HG02588 (cell line): ENCODE data around the gene ST7.
"Not testable (repeated sequence)": the region's sequence is repeated elsewhere in the genome, so short reads cannot be mapped to it uniquely, and the experiment has no call there.

ENCODE experiments used
- ATAC-seq: cut with Tn5 transposase; IDR thresholded peaks from one replicate; pipeline ENCODE4 v1.9.1; 2021; ENCODE audit warnings: mild to moderate bottlenecking, moderate library complexity; ENCODE audit not compliant: unreplicated experiment

The ST7 gene

DNA sequence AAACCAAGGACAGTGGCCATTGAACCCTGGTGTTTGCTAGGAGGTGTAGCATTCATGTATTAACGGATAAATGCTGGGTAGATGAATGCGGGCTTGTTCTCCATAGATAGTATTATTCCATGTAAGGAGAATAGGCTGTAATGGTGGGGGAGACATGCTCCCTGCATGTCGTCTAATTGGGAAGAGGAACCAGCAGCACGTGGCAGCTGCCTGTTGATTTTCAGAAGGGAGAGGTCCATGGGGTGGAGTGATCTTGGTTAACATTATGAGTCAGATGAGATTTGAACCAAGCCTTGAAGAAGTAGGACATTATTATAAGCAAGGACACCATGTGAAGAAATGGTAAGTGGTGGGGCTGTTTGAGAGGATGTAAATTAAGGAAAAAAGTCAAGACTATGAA is 257.1 kb downstream of the ST7 start:
- no peak for ATAC-seq

DNA sequence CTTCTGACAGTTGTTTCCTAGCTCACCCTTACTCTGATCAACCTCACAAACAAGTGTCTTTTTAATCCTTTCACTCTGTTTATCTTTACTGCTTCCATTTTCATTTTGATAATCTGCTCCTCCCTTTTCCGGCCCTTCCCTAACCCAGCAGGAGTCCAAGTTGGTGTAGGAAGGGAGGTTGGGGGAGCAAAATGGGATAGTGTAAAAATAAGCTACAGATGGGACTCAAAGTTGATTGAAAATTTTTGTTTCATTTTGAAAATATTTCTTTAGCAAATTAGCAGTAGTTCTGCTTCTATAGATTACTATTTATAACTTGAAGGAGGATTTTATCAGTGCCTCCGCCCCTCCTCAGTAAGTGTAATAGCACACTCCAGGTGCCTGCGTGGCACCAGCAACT is 257.6 kb downstream of the ST7 start:
- no peak for ATAC-seq

DNA sequence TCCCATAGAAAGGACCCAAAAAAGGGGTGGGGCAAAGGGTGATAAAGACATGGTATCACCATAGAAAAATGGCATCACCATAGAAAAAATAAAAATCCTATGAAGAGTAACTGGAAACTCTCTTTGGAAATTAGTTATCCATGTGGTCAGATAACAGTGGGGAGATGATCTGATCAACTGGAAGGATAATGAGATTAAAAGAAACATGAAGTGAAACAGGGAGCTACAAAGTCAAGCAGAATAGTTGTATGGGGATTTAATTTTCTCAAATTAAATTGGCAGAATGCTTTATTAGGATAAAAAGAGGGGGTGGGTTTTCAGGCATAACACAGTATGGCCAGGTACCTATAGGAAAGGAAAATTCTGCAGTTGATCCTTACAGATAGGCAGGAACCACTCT is 258.3 kb downstream of the ST7 start:
- no peak for ATAC-seq

DNA sequence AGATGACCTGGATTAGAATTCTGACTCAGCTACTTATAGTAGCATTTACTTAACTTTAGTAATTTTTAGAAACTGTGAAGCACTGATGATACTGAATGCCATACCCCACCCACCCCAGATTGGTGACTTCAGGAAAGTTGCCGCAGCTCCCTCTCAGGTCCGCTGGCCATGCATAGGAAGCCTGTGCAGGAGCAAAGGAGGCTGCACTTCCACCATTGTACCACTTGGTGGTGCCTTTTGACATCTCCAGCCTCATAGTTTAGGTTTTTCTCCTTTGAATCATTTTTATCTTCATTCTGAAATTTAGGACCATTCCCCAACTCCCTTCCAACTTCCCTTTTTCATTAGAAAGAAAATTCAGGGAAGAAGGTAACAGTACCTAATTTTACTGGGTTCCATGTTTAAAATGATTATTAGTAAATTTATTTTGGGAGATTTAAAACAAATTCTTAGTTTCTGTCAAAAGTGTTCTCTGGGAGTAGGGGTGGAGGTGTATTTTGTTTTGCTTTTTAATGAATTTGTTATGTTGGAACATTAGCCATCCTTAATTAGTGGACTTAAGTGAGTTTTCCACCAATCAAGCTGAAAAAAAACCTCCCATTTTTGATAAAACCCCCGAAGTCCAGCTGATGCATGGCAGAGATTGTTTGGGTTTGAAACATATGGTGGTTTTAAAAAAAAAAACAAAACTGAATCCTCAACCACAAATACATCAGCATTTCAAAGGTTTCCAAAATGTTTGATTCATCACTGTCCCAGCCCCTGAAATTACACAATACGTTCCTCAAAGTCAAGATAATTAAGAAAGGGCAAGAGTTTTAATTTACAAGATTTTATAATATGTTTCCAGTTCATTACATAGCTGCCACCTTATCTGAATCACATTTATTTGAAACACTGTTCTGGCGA is 259.9 kb downstream of the ST7 start:
- ATAC-seq, result peak; percentile 81

DNA sequence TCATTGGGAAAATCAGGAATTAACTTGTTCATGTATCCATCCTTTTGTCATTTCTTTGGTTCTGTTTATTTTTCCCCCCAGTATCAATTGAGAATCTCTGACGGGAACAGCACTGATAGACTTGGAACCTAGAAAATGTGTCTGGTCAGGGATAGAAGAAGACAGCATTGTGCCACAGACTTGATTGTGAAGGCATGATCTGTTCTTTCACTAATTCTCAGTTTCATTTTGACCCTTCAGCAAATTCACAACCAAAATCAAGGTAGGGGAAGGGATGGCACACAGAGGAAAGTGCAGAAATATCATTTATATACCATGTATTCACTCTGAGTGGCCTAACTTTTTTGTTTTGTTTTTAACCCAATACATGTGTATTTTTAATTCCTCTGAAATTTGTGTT is 262.7 kb downstream of the ST7 start:
- no peak for ATAC-seq

DNA sequence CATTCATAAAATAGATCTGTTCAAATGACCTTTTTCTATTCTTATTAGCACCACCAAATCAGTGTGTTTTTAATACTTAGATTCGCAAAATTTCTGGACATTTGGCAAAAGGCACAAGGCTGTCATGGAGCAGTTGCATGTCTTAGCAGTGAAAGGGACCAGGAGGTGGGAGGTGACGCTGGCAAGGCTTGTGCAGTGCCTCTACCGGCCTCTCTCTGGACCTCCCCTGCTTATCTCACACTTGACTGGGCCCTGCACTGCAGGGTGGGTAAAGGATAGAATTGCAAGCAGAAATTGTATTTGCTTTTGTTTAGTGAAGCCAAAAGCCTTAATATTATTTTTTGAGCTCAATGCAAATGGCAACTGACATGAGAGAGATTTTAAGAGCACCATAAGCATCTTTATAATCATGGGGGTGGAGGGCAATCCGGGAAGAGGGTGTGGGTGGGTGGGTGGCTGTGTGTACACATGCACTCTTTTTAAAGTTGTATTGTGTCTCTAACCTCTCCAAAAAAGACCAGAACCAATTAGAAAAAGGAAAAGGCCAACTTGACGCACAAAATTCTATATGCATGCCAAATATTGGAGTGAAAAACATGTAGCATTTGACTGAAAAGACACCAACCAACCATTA is 263.3 kb downstream of the ST7 start:
- ATAC-seq, result no peak

DNA sequence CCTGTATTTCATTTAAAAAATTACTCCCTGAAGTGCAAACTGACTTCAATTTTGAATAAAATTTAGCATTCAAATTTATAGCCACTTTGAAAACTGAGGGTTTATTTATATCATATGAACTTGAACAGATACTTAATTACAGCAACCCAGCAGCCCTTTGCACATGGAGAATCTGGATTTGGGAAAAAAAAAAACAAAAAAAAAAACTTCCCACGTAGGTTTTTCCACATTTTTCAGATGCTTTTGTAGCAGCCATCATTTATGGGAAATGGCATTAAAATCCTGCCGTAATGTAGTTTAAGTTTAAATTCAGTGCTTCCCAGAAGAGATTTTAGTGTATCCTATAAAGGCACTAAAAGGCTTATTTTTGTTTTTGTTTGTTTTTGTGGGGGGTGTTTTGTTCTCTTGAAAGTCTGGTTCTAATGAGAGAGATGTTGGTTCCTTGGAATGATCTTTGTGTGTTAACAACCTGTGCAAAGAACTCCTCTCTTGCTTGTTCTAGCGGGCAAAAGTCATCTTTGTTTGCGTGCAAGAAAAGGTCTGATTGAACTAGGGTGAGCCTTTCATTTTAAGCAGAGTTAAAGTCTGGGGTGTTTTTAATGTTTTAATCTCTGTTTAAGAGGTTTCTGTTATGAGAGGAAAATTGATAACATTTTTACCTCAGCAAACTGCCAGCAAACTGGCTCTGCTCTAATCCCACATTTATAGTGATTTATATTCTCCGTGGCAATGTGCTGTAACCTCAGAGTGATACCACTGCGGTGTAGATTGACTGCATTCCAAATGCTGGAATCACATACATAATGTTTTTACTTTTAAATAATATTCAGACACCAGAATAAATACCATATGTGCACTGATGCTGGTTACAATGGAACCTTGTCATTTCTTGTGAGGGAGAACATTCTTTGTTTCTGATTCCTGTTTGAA is 264.1 kb downstream of the ST7 start:
- no peak for ATAC-seq

DNA sequence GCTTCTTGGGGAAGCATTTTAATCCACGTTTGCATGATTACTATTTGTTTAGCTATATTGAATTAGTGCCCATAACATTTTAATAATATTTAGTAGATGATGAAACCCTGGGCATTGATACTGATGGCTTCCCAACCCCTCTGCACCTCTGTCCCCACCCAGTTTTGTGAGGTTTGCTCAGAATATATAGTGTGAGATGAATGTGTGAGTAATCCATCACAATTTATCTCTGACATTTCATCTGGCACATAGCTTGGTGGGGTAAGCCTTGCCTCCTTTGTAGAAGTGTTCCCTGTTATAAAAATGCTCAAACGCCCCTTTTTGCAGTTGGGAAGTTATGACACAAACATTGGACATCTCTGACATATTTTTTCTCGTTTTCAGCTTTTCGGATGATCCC is 265.4 kb downstream of the ST7 start:
- no peak for ATAC-seq

DNA sequence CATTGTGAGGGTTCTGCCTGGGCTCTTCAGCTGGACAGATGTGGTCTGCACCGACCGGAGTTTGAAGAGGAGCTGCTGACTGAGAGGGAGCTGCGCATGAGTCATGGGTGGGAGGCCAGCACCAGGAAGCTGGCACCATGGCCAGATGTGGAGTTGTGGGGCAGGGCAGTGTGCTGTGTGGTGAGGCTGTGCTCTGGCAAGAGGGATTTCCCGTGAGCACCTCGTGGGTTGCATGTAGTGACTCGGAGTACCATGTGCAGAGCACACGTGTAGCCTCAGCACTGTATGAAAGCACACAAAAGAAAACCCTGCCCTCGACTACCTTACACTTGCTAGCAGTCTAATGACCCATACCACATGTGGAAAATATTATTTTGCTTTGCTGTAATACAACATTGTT is 266.2 kb downstream of the ST7 start:
- no peak for ATAC-seq

DNA sequence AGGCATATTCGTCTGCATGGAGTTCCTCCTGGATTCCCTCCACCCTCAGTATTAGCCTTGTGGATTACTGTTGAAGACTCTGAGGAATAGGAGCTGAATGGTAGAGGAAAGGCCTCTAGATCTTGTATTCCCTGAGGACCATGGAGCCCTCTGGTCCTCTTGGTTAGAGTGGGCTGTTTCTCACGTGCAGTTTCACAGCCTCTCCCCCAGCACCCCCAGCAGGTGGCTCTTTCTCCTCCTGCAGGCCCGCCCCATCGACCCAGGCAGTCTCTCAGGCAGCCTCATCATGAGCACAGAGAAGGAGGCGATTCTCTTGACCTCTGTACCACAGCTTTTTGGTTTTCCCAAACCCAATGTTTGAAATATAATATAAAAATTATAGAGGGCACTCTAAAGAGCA is 267.5 kb downstream of the ST7 start:
- no peak for ATAC-seq

DNA sequence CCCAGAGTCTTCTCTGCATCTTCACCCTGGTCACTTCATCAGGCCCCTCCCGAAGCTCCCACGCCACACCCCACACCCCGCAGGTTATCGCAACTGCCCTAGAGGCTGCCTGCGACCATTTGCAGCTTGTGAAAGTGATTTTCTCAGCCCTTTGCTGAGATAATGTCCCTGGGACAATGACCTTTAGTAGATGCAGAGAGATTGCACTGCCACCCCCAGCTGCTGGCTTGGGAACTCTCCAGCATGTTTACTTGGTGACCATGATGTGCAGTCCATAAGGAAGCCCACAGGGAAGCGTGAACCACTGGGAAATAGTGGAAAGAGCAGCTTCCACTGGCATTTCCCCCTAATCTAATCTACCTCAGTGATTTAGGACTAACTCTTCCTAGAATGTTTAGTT is 272.2 kb downstream of the ST7 start:
- no peak for ATAC-seq

DNA sequence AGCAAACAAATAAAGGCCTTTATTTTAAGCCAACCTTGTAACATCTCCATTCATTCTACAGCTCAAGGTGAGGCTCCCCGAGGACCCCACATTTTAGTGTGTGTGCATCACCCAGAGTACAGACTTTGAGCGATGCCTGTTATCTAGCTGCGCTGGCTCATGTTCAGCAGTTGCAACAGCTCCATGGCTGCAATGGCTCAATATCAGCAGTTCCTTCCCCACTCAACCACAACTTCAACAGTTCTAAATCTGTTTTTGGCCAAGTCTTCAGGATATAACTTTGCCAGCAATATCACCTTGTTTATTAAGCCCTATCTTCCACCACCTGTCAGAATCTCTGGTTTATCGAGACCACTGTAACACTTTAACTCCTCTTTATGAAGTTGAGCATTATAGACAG is 273.8 kb downstream of the ST7 start:
- ATAC-seq, result no peak

DNA sequence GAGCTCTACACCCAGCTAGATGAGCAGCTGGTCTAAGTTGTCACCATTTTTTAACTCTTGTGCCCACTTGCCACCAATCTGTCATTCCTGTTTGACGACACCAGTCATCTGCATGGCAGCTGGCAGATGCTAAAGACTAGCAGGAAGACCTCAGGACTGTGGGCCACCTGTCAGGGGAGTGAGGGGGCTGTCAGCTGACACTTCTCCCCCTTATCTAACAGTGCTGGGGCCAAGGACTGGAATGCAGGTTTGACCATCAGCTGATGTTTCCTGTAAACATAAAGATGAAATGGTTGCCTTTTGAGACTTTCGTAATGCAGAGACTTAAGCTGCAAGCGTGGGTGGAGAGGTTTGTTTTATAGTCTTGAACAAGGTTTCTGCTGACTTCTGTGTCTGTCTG is 276.0 kb downstream of the ST7 start:
- ATAC-seq, result no peak

DNA sequence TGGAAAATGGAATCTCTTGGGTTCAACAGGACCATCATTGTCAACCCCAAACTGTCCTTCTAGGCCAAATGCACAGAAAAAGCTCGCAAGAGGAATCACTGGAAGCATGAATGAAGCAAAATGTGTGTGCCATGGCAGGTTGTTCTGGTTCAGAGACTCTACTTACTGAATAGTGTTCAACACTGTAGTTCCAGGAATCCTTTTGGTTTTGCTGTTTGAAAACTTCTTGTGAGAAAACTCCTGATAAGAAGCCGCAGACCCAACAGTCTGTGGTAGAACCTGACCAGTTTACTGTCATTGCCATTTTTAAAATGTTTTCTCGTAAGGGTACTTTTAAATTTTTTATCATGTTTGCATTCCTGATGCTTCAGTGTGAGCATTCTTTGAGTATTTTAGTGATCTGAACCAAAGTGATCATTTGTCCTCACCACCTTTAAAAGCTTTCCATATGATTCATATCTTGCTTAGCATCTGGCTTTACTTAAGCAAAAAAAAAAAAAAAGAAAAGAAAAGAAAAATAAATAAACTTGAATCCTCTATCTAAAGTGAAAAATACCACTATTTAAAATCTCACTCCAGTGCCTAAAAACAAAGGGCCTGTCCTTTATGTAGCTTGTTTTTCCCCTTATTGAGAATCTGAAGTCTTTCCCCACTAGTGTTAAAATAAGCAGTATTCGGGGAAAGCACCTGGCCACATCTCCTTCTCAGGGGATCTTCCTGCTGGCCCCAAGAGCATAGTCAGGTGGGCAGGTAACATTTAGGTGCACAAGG is 277.2 kb downstream of the ST7 start:
- ATAC-seq, result peak; percentile 73

DNA sequence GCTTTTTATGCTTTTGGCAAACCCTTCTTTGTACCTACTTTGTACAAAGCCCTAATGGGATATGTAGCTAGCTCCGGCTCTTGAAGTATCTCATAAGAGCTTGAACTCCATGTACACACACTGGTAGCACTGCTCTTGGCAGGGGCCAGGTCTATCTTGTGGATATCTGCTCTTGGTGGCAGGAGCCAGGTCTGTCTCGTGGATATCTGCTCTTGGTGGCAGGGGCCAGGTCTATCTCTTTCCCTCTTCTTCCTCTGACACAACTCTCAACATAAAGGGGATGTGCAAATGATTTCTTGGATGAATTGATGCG is 277.7 kb downstream of the ST7 start:
- no peak for ATAC-seq

DNA sequence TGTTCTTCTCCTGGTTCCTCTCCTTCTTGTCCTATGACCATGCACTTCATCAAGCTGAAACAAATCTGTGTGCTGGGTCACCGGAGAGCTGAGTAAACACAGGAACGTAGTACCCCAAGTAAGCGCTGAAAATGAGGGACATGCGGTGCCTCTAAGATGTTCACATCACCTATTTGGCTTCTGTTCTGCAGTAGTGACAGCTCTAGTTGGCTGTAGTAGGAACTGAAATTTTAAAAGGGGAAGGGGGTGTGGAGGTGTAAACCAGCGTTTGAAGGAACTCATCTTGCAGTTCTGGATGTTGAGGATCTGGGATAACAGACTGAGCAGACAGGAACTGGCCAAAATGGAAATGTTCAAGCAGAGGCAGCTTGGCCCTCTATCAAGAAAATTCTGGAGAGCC is 284.3 kb downstream of the ST7 start:
- ATAC-seq, result no peak

DNA sequence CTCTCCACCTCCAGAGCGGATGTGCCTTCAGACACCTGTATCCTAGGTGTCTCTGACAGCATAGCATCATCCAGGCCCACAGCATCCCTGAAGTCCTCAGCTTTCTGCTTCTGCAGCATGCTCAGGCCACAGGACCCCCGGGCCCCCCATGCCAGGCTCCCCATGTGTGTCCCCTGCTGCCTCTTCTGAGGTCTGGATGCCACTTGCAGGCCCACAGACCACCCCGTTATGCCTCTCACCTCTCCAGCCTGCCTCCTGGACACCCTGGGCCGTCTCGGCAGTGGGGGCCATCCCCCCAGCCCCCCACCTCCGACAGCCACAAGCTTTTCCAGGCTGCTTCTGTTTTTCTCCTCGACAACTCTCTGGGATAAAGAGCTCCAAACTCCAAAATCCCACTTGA is 285.2 kb downstream of the ST7 start:
- no peak for ATAC-seq

DNA sequence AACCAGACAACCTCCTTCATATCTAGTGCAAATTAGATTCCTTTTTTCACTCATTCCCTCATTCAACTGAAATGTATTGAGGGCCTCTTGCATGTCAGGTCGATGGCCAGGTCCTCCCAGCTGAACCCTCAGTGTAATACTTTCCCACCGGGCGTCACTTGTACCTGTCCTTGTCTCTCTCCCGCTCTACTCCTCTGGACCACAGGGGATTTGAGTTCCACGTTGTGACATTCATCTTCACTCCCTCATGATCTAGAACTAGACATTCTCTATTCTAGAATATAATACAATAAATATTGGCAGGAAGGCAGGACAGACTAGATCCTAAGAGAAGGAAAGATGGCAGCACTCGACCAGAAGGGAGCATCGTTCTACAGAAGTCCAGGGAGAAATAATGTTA is 285.6 kb downstream of the ST7 start:
- ATAC-seq, result no peak

DNA sequence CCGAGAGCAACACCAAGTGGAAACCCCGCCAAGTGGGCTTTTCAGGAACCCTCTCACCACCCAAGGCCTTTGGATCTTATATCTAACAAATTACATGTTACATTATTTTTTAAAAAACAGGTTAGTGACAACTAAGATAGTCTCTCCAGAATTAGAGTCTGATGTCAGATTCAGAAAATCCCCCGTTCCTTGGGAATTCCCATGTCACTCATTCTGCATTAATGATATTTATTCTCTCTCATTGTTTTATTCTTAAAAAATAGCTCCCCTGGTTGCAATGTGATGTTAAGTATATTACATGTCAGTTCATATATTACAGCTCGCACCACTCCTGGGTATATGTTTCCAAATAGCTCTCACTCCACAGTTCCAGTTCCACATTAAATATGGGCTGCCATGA is 287.8 kb downstream of the ST7 start:
- no peak for ATAC-seq

DNA sequence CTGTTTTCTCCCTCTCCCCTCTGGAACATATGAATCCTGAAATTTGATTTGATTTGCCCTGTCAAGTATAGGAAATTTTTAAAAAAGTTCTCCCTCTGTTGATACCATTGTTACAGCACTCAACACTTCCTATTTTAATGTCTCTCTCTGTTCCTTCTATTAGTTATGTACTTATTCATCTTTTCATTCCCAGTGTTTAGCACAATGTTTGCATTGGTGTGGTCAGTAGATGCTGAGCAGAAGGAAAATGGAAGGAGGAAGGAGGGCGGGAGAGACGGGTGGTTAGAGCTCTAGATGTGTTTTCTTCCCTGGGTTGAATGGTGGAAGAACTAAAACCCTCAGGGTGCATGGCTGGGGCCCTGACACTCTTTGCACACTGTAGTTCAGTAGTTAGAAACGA is 290.1 kb downstream of the ST7 start:
- no peak for ATAC-seq

DNA sequence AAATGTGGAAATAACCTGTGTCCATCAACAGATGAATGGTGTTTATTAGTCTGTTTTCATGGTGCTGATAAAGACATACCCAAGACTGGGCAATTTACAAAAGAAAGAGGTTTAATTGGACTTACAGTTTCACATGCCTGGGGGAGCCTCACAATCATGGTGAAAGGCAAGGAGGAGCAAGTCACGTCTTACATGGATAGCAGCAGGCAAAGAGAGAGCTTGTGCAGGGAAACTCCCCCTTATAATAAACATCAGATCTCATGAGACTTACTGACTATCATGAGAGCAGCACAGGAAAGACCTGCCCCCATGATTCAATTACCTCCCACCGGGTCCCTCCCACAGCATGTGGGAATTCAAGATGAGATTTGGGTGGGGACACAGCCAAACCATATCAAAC is 292.4 kb downstream of the ST7 start:
- not testable (repeated sequence) for ATAC-seq
